Left hindlimb (tissue), 1 donor: ENCODE data around the gene LSM2.
A peak's percentile ranks its signal among the peaks of the same experiment; 100 is the strongest.
"Not testable (repeated sequence)": the region's sequence is repeated elsewhere in the genome, so short reads cannot be mapped to it uniquely, and the experiment has no call there.

ENCODE experiments used
- DNase-seq: peaks from one replicate; pipeline ENCODE4 v3.0.0-alpha.2; 2018

The LSM2 gene

DNA sequence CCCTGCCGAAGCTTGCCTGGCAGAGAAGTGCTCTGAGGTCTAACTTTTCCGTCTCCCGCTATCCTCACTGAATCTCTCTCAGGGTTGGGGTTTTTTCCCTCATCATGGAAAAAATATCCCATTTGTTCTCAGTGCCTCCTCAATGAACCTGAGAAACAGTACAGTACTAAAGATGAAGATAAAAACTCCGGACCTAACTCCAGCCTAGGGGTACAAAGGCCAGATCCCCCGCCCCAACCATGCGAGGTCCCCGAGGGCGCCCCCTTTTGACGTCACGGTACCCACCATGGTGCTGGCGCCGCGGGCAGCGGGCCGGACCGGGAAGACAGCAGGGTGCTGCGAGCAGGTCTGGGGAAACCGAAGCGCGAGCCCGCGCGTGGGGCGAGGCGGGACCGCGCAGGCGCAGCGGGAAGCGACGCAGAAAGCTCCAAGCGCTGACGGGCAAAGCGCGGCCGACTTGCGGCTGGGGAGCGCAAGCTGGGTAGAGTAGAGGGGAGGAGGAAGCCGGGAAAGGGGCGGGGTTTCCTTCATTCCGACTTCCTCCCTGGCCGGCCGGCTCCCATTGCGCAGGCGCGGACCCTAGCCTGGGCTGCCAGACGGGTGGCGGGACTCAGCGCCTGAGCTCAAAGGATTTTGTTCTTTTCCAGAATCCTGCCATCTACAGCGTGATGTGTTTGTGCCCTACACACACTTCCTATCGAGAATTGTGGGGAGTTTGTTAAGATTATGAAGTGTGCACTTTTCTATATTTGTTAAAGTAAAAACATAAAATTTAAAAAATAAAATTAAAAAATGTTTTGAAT is at the start of gene LSM2:
Gene LSM2, minus strand, starts transcription at position 497 of the 803 bp plus-strand sequence. Its CDS starts 209 bp downstream, at position 288.
- DNase-seq: peak; percentile 98

DNA sequence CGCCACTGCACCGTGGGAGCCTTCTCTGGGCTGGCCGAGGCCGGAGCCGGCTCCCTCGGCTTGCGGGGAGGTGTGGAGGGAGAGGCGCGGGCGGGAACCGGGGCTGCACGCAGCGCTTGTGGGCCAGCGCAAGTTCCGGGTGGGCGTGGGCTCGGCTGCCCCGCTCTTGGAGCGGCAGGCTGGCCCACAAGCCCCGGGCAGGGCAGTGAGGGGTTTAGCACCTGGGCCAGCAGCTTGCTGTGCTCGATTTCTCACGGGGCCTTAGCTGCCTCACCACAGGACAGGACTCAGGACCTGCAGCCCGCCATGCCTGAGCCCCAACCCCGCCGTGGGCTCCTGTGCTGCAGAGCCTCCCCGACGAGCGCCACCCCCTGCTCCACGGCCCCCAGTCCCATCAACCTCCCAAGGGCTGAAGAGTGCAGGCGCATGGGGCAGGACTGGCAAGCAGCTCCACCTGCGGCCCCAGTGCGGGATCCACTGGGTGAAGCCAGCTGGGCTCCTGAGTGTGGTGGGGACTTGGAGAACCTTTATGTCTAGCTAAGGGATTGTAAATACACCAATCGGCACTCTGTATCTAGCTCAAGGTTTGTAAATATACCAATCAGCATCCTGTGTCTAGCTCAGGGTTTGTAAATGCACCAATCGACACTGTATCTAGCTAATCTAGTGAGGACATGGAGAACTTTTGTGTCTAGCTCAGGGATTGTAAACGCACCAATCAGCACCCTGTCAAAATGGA is 45.4 kb upstream of the LSM2 start:
- DNase-seq: not testable (repeated sequence)

DNA sequence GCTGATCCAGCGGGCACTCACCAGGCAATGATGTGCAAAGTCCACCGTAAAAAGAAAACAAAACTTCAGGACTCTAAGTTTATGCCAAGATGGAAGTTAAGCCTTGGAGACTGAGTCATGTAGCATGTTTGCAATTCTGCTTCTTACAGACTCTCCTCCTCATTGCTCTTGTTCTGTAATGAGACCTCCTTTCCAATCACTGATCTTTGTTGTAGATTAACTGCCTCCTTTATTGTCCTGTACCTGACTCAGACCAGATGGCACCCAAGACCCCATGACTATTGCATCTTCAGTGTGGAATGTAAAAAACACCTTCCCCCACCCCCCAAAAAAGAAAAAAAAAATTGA is 44.7 kb upstream of the LSM2 start:
- no peak for DNase-seq

DNA sequence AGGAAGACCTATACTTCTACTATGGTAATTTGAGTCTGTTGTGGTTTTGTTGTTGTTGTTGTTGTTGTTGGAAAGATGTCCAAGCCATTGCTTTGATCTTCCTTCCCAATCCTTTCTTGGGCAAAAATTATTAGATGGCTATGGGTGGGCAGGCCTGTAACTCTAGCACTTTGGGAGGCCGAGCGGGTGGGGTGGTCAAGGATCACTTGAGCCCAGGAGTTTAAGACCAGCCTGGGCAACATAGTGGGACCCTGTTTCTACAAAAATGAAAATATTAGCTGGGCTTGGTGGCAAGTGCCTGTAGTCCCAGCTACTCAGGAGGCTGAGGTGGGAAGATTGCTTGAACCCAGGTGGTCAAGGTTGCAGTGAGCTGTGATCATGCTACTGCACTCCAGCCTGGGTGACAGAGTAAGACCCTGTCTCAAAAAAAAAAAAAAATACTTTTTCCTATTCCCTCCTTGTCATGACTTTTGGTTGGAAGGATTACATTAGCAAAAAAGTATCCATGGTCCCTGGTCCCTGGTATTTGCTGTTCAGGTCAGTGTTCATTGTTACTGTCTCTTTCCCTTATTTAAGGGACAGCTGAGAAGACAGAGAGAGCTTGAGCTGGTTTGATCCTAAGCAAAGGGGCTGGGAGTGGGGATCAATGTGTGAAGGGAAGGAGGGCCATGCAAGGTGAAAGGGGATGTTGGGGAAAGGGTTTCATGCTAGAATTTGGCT is 44.2 kb upstream of the LSM2 start:
- DNase-seq: no peak

DNA sequence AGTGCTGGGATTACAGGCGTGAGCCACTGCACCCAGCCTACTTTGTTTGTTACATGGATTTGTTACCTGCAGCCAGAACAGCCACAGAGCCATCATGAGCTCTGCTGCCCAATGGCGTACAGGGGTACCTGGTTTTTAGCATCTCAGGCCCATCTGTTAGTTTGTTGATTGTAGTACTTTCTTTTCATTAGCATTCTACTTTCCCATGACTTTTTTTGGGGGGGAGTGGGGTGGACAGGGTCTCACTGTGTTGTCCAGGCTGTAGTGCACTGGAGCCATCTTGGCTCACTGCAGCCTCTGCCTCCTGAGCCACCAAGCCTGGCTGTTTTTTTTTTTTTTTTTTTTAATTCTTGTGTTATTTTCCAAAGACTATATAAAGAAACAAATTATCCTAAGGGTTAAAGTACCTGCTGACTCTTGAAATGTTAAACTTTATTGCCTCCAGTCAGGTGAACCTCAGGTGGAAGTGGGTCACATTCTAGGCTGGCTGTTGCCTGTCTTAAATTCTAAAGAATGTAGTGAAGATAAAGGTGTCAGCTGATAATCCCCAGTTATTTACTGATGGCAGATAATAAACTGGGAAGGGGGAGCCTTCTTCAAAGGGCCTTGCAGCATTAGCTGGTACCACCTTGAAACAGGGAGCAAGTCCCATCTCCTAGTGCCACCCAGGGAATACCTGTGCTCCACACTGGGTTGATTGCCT is 40.7 kb upstream of the LSM2 start:
- DNase-seq: no peak

DNA sequence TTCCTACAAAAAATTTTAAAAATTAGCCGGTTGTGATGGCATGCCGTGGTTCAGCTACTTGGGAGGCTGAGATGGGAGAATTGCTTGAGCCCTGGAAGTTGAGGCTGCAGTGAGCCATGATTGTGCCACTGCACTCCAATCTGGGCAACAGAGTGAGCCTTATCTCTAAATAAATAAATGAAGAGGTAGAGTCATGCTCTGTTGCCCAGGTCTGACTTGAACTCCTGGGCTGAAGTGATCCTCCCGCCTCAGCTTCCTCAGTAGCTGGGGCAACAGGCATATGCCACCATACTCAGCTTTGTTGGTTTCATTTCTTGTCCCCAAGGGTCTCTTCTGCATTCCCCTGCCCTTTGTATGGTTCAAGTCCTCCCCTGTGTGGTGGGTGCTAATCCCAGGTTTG is 37.7 kb upstream of the LSM2 start:
- no peak for DNase-seq

DNA sequence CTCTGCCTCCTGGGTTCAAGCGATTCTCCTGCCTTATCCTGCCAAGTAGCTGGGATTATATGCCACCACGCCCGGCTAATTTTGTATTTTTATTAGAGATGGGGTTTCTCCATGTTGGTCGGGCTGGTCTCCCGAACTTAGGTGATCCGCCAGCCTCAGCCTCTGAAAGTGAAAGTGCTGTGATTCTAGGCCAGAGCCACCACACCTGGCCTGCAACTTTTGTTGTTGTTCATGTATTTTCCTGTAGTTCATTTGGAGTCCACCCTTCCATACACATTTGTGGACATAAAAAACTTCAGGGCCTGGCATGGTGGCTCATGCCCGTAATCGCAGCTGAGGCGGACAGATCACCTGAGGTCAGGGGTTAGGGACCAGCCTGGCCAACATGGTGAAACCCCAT is 35.3 kb upstream of the LSM2 start:
- DNase-seq: no peak

DNA sequence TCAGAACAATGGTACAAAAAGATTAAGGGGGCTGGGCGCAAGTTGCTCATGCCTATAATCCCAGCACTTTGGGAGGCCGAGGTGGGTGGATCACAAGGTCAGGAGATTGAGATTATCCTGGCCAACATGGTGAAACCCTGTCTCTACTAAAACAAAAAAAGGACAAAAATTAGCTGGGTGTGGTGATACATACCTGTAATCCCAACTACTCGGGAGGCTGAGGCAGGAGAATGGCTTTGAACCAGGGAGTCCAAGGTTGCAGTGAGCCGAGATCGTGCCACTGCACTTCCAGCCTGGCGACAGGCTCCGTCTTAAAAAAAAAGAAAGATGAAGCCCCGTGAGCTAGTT is 33.0 kb upstream of the LSM2 start:
- not testable (repeated sequence) for DNase-seq

DNA sequence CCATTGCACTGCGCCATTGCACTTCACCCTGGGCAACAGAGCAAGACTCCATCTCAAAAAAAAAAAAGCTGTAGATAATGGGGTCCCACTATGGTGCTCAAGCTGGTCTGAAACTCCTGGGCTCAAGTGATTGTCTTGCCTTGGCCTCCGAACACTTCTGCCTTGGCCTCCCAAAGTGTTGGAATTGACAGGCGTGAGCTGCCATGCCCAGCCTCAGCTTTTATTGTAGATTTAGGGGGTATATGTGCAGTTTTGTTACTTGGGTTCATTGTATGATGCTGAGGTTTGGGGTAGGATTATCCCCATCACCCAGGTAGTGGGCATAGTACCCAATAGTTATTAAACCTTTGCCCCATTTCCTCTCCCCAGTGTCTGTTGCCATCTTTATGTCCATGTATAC is 32.2 kb upstream of the LSM2 start:
- DNase-seq: no peak

DNA sequence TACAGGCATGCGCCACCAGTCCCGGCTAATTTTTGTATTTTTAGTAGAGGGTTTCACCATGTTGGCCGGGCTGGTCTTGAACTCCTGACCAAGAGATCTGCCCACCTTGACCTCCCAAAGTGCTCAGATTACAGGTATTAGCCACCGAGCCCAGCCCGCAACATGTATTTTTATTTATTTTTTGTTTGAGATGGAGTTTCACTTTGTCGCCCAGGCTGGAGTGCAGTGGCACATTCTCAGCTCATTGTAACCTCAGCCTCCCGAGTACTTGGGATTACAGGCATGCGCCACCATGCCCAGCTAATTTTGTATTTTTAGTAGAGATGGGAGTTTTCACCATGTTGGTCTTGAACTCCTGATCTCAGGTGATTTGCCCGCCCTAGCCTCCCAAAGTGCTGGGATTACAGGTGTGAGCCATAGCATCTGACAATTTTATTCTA is 31.4 kb upstream of the LSM2 start:
- not testable (repeated sequence) for DNase-seq

DNA sequence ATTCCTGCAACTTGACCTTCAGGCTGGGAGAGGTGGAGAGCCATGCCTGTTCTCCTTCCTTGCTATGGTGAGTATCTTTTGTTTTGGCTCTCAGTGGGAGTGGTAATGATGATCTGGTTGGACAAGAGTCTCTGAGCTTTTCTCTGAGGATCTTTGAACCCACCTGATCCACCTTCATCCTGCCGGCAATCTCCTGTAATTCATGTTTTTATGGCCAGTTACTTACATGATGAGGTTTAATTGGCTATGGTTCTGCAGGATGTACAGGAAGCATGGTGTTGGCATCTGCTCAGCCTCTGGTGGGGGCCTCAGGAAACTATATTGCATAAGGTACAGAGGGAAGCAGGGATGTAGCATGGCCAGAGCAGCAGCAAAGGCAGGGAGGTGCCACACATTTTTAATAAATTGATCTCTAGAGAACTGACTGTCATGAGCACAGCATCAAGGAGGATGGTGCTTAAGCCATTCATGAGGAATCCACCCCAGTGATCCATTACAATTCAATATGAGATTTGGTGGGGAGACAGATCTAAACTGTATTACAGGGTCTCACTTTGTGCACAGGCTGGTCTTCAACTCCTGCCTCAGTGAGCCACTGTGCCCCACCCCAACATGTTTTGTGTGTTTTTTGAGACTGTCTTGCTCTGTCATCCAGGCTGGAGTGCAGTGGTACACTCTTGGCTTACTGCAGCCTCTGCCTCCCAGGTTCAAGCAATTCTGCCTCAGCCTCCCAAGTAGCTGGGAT is 30.8 kb upstream of the LSM2 start:
- DNase-seq: no peak

DNA sequence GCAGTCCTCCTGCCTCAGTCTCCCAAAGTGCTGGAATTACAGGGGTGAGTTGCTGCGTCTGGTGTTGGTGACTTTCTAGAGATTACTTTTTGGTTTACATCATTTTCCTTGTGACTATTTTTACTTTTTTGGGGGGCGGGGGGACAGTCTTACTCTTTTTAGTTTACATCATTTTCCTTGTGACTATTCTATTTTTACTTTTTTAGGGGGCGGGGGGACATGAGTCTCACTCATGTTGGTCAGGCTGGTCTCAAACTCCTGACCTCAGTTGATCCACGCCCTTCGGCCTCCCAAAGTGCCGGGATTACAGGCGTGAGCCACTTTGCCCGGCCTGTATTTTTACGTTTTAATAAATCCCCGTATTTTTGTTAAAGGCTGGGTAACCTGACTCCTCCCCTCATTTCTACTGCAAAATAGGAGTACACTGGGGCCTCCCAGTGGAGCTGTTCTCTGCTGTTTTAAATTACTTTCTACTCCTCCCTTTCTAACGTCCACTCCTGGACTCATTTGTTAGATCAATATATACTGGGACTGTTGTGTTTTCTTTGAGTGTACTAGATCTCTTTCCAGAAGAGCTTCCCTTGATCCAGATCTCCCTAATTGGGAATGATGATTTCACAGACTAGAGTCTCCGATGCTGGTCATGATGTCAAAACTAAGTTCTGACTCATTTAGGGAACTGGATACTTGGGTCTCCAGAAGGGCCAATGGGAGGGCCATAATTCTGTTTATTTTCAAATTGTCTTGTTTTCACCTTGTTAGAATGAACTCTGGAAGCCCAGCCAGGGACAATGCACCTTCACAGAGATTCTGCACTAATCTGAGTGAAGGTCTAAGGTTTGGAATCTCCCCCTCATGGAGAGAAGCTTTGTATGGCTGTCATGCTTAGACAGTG is 30.0 kb upstream of the LSM2 start:
- no peak for DNase-seq

DNA sequence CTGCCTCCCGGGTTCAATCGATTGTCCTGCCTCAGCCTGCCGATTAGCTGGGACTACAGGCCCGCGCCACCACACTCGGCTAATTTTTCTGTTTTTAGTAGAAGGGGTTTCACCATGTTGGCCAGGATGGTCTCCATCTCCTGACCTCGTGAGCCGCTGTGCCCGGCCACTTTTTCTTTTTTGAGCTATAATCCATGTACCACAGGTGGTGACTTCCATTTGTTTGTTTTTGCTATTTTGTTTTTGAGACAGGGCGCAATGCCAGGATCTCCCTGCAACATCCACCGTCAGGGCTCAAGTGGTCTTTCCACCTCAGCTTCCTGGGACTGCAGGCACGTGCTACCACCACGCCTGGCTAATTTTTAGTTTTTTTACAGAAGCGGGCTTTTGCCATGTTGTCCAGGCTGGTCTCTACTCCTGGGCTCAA is 29.3 kb upstream of the LSM2 start:
- DNase-seq: no peak

DNA sequence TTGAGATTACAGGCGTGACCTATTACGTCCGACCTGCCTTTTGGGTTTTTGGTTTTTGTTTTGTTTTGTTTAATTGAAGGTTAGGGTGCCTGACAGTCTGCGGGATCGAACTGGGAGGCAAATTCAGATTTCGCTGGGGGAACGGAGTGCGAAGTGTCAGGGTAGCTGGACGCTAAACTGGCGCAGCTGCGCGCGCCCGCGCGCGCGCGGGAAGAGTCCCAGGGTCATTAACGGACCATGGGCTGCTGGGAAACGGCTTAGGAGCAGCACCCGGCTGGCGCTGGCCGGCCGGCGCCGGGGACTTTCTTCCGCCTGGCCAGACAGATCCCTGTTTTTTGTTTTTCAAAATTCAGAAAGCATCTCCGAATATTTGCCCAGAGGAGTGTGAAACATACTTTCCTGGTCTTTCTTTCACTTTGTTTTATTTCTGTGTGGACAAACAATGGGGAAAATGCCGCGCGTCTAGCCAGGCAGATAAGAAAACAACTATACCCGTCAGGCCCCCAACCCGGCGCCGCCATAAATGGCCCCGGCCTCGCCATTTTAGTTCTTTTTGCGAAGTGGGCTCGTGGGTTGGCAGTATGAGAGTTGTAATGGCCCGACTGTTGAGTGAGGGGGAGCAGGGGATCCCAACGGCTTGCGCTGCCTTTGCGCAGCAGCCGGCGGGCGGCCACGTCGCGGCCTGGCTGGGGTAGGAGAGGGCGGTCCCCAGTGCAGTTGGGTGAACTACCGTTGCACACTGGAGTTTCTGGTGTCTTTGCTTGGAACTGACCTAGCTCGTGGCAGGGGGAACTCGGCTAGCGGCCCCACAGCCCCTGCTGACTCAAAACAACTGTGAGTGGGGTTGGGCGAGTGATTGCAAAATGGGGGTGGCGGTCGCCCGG is 27.8 kb upstream of the LSM2 start:
- peak; percentile 92 for DNase-seq

DNA sequence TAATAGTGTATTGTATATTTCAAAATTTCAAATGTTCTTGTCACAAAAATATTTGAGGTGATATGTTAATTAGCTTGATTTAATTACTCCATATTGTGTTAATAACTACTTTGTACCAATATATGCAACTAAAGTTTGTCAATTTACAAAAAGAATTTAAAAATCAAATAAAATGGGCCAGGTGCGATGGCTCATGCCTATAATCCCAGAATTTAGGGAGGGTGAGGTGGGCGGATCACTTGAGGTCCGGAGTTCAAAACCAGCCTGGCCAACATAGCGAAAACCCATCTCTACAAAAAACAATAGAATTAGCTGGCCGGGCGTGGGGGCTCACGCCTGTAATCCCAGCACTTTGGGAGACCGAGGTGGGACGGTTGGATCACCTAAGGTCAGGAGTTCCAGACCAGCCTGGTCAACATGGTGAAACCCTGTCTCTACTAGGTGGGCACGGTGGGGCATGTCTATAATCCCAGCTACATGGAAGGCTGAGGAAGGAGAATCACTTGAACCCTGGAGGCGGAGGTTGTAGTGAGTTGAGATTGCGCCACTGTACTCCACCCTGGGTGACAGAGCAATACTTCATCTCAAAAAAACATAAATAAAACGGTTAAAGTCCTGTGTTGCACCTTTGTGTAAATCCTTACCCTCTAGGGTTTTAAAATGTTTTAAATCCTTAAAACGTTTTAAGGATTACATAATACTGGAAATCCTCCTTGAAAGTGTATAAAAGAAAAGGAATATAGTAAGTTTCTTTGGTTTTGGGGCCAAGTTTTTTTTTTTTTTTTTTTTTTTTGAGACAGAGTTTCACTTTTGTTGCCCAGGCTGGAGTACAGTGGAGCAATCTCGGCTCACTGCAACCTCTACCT is 24.8 kb upstream of the LSM2 start:
- DNase-seq: no peak

DNA sequence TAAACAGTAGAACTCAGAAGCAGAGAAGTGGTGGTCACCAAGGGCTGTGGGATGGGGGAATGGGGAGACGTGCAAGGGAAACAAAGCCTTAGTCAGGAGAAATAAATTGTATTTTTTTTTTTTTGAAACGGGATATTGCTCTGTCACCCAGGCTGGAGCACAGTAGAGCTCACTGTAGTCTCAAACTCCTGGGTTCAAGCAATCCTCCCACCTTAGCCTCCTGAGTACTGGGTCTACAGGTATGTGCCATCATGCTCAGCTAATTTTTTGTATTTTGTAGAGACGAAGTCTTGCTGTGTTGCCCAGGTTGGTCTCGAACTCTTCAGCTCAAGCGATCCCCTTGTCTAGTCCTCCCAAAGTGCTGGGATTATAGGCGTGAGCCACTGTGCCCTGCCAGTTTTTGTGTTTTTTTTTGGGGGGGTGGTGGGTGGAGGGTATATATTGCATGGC is 24.1 kb upstream of the LSM2 start:
- no peak for DNase-seq

DNA sequence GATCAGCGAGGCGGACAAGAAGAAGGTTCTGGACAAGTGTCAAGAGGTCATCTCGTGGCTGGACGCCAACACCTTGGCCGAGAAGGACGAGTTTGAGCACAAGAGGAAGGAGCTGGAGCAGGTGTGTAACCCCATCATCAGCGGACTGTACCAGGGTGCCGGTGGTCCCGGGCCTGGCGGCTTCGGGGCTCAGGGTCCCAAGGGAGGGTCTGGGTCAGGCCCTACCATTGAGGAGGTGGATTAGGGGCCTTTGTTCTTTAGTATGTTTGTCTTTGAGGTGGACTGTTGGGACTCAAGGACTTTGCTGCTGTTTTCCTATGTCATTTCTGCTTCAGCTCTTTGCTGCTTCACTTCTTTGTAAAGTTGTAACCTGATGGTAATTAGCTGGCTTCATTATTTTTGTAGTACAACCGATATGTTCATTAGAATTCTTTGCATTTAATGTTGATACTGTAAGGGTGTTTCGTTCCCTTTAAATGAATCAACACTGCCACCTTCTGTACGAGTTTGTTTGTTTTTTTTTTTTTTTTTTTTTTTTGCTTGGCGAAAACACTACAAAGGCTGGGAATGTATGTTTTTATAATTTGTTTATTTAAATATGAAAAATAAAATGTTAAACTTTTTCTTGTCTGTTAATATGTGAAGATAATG is 23.0 kb upstream of the LSM2 start:
- no peak for DNase-seq

DNA sequence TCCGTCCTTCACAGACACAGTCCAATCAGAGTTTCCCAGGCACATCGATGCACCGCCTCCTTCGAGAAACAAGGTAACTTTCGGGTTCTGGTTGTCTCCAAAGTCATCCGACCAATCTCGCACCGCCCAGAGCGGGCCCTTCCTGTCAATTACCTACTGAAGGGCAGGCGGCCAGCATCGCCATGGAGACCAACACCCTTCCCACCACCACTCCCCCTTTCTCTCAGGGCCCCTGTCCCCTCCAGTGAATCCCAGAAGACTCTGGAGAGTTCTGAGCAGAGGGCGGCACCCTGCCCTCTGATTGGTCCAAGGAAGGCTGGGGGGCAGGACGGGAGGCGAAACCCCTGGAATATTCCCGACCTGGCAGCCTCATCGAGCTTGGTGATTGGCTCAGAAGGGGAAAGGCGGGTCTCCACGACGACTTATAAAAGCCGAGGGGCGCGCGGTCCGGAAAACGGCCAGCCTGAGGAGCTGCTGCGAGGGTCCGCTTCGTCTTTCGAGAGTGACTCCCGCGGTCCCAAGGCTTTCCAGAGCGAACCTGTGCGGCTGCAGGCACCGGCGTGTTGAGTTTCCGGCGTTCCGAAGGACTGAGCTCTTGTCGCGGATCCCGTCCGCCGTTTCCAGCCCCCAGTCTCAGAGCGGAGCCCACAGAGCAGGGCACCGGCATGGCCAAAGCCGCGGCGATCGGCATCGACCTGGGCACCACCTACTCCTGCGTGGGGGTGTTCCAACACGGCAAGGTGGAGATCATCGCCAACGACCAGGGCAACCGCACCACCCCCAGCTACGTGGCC is 20.7 kb upstream of the LSM2 start, which contains the start of gene HSPA1B:
Gene HSPA1B, plus strand, starts transcription at position 453 of the 794 bp plus-strand sequence. Its CDS starts 213 bp downstream, at position 666.
- peak; percentile 100 for DNase-seq
